NCI-H2196 (cell line): Measurements from ENCODE around the gene PGAP3.

Source experiments
- DNase-seq: peaks from one replicate; lab custom pipeline; 2025; ENCODE audit not compliant: unreplicated experiment; lab: John Stamatoyannopoulos, UW

Gene PGAP3

GRCh38 chr17:39697961-39698360 is 10.1 kb upstream of the PGAP3 start:
- no peak for DNase-seq

GRCh38 chr17:39696731-39697130 is 8.9 kb upstream of the PGAP3 start:
- DNase-seq, result no peak

GRCh38 chr17:39695089-39695474 is 7.2 kb upstream of the PGAP3 start:
- no peak for DNase-seq

- no peak for DNase-seq
Observed at GRCh38 chr17:39694593-39694992, 6.7 kb upstream of the PGAP3 start.

GRCh38 chr17:39688945-39689344 is 1.1 kb upstream of the PGAP3 start:
- no peak for DNase-seq

GRCh38 chr17:39688475-39688835 is 598 bp upstream of the PGAP3 start:
- DNase-seq, result no peak

GRCh38 chr17:39687101-39687545 is 734 bp downstream of the PGAP3 start:
- no peak for DNase-seq

- DNase-seq, result no peak
Observed at GRCh38 chr17:39684369-39685192, 3.3 kb downstream of the PGAP3 start.

GRCh38 chr17:39683295-39683939 is 4.4 kb downstream of the PGAP3 start:
- DNase-seq, result no peak

GRCh38 chr17:39679521-39680192 is 8.2 kb downstream of the PGAP3 start:
- no peak for DNase-seq

- DNase-seq, result no peak
Observed at GRCh38 chr17:39678340-39679116, 9.3 kb downstream of the PGAP3 start.

- DNase-seq, result no peak
Observed at GRCh38 chr17:39677542-39678339, 10.1 kb downstream of the PGAP3 start.

GRCh38 chr17:39677072-39677471 is 10.8 kb downstream of the PGAP3 start:
- no peak for DNase-seq

GRCh38 chr17:39676198-39676819 is 11.5 kb downstream of the PGAP3 start:
- peak; percentile 32 for DNase-seq

- DNase-seq, result no peak
Observed at GRCh38 chr17:39675390-39676082, 12.3 kb downstream of the PGAP3 start.

GRCh38 chr17:39674702-39675389 is 13.0 kb downstream of the PGAP3 start:
- peak; percentile 20 for DNase-seq

- DNase-seq, result no peak
Observed at GRCh38 chr17:39674179-39674578, 13.7 kb downstream of the PGAP3 start.

GRCh38 chr17:39673335-39674081 is 14.3 kb downstream of the PGAP3 start:
- DNase-seq, result no peak
